Liver (tissue), 9 donors: ENCODE measurements around the gene STEAP2. TPM values are rescaled to one million over a fixed set of nuclear protein-coding genes. Genes with fewer than 3 reads are reported as not detected.

Experiments
- DNase-seq: peaks from one replicate; pipeline ENCODE4 v3.0.0-alpha.2; 2017; ENCODE audit warnings: low spot score
- H3K27ac ChIP-seq, 2 donors: one replicate each; pipeline ENCODE4 v1.7.0; 2013; ENCODE audit warnings: inconsistent platforms in 2 of 2, low read length in 2 of 2, control low read depth in 1 of 2, low read depth in 1 of 2, mild to moderate bottlenecking in 1 of 2
- H3K27me3 ChIP-seq, 4 donors: one replicate each; pipeline versions ENCODE4 v1.6.1 to v1.7.0; 2013; ENCODE audit warnings: low read length in 3 of 4, inconsistent platforms in 1 of 4, mild to moderate bottlenecking in 1 of 4, moderate library complexity in 1 of 4; ENCODE audit not compliant: control insufficient read depth in 4 of 4, insufficient read depth in 4 of 4
- H3K36me3 ChIP-seq, 4 donors: one replicate each; pipeline versions ENCODE4 v1.6.1 to v1.7.0; 2013; ENCODE audit warnings: low read length in 3 of 4, mild to moderate bottlenecking in 3 of 4, low read depth in 1 of 4, moderate library complexity in 1 of 4; ENCODE audit not compliant: control insufficient read depth in 4 of 4, insufficient read depth in 3 of 4
- H3K4me1 ChIP-seq, 4 donors: one replicate each; pipeline versions ENCODE4 v1.6.1 to v1.7.0; 2013; ENCODE audit warnings: low read length in 3 of 4, mild to moderate bottlenecking in 3 of 4, moderate library complexity in 1 of 4; ENCODE audit not compliant: control insufficient read depth in 4 of 4, insufficient read depth in 4 of 4
- H3K4me3 ChIP-seq, 3 donors: one replicate each; pipeline versions ENCODE4 v1.6.1 to v1.7.0; 2013; ENCODE audit warnings: low read length in 3 of 3, control low read depth in 1 of 3, low read depth in 1 of 3, mild to moderate bottlenecking in 1 of 3
- H3K9ac ChIP-seq, 2 donors: one replicate each; pipeline ENCODE4 v1.7.0; 2013; ENCODE audit warnings: low read length in 2 of 2, mild to moderate bottlenecking in 2 of 2, moderate library complexity in 2 of 2, control low read depth in 1 of 2, low read depth in 1 of 2
- H3K9me3 ChIP-seq, 4 donors: one replicate each; pipeline versions ENCODE4 v1.6.1 to v1.7.0; 2013; ENCODE audit warnings: low read length in 3 of 4; ENCODE audit not compliant: control insufficient read depth in 4 of 4
- EGR1 ChIP-seq, 2 donors: IDR thresholded peaks; 2 replicates each; pipeline ENCODE4 v1.6.1; 2016 to 2018; ENCODE audit warnings: antibody characterized with exemption in 2 of 2, low read depth in 2 of 2
- FOXA1 ChIP-seq: IDR thresholded peaks from 2 replicates; pipeline ENCODE4 v1.6.1; 2016; ENCODE audit warnings: antibody characterized with exemption
- FOXA2 ChIP-seq: IDR thresholded peaks from 2 replicates; pipeline ENCODE4 v1.6.1; 2016; ENCODE audit warnings: antibody characterized with exemption
- GABPA ChIP-seq, 2 donors: IDR thresholded peaks in 1 of 2; conservative IDR thresholded peaks in 1 of 2; 2 replicates each; pipeline ENCODE4 v1.6.1; 2016; ENCODE audit warnings: antibody characterized with exemption in 2 of 2, mild to moderate bottlenecking in 1 of 2, moderate library complexity in 1 of 2
- HNF4G ChIP-seq: IDR thresholded peaks from 2 replicates; pipeline ENCODE4 v1.6.1; 2016; ENCODE audit warnings: antibody characterized with exemption
- JUND ChIP-seq, 2 donors: IDR thresholded peaks; 2 replicates each; pipeline ENCODE4 v1.6.1; 2016; ENCODE audit warnings: antibody characterized with exemption in 2 of 2
- NR2F2 ChIP-seq: IDR thresholded peaks from 2 replicates; pipeline ENCODE4 v1.6.1; 2016; ENCODE audit warnings: antibody characterized with exemption
- RAD21 ChIP-seq, 2 donors: IDR thresholded peaks; 2 replicates each; pipeline ENCODE4 v1.6.1; 2016; ENCODE audit warnings: antibody characterized with exemption in 2 of 2, mild to moderate bottlenecking in 2 of 2
- RXRA ChIP-seq, 2 donors: IDR thresholded peaks; 2 replicates each; pipeline ENCODE4 v1.6.1; 2017 to 2018; ENCODE audit warnings: antibody characterized with exemption in 2 of 2, mild to moderate bottlenecking in 1 of 2
- SP1 ChIP-seq: IDR thresholded peaks from 2 replicates; pipeline ENCODE4 v1.6.1; 2018; ENCODE audit warnings: antibody characterized with exemption, mild to moderate bottlenecking
- TAF1 ChIP-seq: conservative IDR thresholded peaks from 2 replicates; pipeline ENCODE4 v1.6.1; 2016; ENCODE audit warnings: antibody characterized with exemption, mild to moderate bottlenecking
- YY1 ChIP-seq: IDR thresholded peaks from 2 replicates; pipeline ENCODE4 v1.6.1; 2016; ENCODE audit warnings: antibody characterized with exemption, mild to moderate bottlenecking
- WGBS: extraction: QIAGEN DNeasy Blood & Tissue Kit; methylation state at CpG from one replicate; pipeline ENCODE4 v1.1.7; 2013; 5-methylcytosine and 5-hydroxymethylcytosine counted together
- polyA plus RNA-seq, 2 donors: library from polyadenylated mRNA; stranded (reverse) in 1 of 2; unstranded in 1 of 2; fragments of 200-250 nt in 1 of 2; fragments of >200 nt in 1 of 2; fragmentation: Nextera tagmentation in 1 of 2; extraction: Ambion mirVana in 1 of 2; gene quantifications; one replicate each; pipeline versions ENCODE4 v1.2.1 to v1.2.3, GENCODE V29; 2013 to 2015
- total RNA-seq, 2 donors: library from RNA; depleted of rRNA; stranded (reverse); fragments of >200 nt; gene quantifications; one replicate each; pipeline ENCODE4 v1.2.3, GENCODE V29; 2014
- TF ChIP-seq, protein P1 (sequence below): IDR thresholded peaks from 2 replicates; pipeline ENCODE4 v1.6.1; 2016; ENCODE audit warnings: antibody characterized with exemption
- TF ChIP-seq, protein P2 (sequence below): fragments of 150-350 bp; IDR thresholded peaks from 2 replicates; pipeline ENCODE4 v1.5.1; 2017; ENCODE audit warnings: improper control_type of control experiment, low read depth, low read length; ENCODE audit not compliant: missing input control
- TF ChIP-seq, protein P3 (sequence below): IDR thresholded peaks from 2 replicates; pipeline ENCODE4 v1.6.1; 2016; ENCODE audit warnings: antibody characterized with exemption, mild to moderate bottlenecking
- TF ChIP-seq, protein P4 (sequence below): IDR thresholded peaks from 2 replicates; pipeline ENCODE4 v1.6.1; 2016; ENCODE audit warnings: antibody characterized with exemption
- TF ChIP-seq, protein P5 (sequence below): IDR thresholded peaks from 2 replicates; pipeline ENCODE4 v1.6.1; 2016; ENCODE audit warnings: antibody characterized with exemption
- donor health status: healthy.
- donor health status: healthy.
- donor health status: healthy.
- donor health status: healthy.
- donor health status: healthy.

The STEAP2 gene
- total and polyA plus RNA-seq, 4 donors: 1.2 to 25.9 (median 5.2) TPM

DNA sequence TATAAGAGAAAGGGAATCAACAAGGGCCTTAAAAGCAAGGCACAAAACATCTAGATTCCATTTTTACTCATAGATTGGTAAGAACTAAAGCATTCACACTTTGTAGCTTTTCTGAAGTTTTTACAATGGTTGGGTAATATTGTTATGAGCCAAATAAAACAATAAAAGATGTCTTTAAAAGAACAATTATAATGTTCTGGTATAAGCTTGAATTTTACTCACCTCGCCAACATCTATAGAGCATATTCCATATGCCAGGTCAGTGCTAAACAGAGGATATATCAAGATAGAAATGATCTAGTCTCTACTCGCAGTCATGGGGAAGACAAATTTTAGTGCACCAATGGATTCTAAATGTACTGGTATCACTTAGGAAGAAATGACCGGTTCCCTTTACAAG lies 45.4 kb upstream of the STEAP2 start:
- H3K9ac ChIP-seq: no peak overlapping the region
- H3K9me3 ChIP-seq: no peaks in the 10 kb centered on the region
- H3K27me3 ChIP-seq: no peaks in the 10 kb centered on the region
- no peak for TF ChIP-seq JUND (IDR thresholded peaks at IDR 0.05)
- TF ChIP-seq, protein P1, sequence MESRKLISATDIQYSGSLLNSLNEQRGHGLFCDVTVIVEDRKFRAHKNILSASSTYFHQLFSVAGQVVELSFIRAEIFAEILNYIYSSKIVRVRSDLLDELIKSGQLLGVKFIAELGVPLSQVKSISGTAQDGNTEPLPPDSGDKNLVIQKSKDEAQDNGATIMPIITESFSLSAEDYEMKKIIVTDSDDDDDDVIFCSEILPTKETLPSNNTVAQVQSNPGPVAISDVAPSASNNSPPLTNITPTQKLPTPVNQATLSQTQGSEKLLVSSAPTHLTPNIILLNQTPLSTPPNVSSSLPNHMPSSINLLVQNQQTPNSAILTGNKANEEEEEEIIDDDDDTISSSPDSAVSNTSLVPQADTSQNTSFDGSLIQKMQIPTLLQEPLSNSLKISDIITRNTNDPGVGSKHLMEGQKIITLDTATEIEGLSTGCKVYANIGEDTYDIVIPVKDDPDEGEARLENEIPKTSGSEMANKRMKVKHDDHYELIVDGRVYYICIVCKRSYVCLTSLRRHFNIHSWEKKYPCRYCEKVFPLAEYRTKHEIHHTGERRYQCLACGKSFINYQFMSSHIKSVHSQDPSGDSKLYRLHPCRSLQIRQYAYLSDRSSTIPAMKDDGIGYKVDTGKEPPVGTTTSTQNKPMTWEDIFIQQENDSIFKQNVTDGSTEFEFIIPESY: no peak
- TF ChIP-seq SP1: no peak
- TF ChIP-seq, protein P2, sequence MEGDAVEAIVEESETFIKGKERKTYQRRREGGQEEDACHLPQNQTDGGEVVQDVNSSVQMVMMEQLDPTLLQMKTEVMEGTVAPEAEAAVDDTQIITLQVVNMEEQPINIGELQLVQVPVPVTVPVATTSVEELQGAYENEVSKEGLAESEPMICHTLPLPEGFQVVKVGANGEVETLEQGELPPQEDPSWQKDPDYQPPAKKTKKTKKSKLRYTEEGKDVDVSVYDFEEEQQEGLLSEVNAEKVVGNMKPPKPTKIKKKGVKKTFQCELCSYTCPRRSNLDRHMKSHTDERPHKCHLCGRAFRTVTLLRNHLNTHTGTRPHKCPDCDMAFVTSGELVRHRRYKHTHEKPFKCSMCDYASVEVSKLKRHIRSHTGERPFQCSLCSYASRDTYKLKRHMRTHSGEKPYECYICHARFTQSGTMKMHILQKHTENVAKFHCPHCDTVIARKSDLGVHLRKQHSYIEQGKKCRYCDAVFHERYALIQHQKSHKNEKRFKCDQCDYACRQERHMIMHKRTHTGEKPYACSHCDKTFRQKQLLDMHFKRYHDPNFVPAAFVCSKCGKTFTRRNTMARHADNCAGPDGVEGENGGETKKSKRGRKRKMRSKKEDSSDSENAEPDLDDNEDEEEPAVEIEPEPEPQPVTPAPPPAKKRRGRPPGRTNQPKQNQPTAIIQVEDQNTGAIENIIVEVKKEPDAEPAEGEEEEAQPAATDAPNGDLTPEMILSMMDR: no peak
- no peak for TF ChIP-seq RXRA (IDR thresholded peaks at IDR 0.05)
- TF ChIP-seq, protein P3, sequence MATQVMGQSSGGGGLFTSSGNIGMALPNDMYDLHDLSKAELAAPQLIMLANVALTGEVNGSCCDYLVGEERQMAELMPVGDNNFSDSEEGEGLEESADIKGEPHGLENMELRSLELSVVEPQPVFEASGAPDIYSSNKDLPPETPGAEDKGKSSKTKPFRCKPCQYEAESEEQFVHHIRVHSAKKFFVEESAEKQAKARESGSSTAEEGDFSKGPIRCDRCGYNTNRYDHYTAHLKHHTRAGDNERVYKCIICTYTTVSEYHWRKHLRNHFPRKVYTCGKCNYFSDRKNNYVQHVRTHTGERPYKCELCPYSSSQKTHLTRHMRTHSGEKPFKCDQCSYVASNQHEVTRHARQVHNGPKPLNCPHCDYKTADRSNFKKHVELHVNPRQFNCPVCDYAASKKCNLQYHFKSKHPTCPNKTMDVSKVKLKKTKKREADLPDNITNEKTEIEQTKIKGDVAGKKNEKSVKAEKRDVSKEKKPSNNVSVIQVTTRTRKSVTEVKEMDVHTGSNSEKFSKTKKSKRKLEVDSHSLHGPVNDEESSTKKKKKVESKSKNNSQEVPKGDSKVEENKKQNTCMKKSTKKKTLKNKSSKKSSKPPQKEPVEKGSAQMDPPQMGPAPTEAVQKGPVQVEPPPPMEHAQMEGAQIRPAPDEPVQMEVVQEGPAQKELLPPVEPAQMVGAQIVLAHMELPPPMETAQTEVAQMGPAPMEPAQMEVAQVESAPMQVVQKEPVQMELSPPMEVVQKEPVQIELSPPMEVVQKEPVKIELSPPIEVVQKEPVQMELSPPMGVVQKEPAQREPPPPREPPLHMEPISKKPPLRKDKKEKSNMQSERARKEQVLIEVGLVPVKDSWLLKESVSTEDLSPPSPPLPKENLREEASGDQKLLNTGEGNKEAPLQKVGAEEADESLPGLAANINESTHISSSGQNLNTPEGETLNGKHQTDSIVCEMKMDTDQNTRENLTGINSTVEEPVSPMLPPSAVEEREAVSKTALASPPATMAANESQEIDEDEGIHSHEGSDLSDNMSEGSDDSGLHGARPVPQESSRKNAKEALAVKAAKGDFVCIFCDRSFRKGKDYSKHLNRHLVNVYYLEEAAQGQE: no peak
- no peak for TF ChIP-seq FOXA2
- no peak for TF ChIP-seq TAF1
- TF ChIP-seq GABPA (IDR thresholded peaks at IDR 0.05 in 1 of 2, conservative IDR thresholded peaks at IDR 0.05 in 1 of 2): no peak
- no peak for TF ChIP-seq EGR1 (IDR thresholded peaks at IDR 0.05; ENCODE audit: low read depth in 2 of 2)
- H3K4me3 ChIP-seq: no peak overlapping the region
- H3K27ac ChIP-seq: no peak overlapping the region
- WGBS: 72% methylated on average over 3 of the region's 3 CpGs
- peaks cover 0 to 4% (median 0%) of the 10 kb centered on the region in 4 donors for H3K36me3 ChIP-seq
- no peaks in the 10 kb centered on the region for H3K4me1 ChIP-seq
- no peak for DNase-seq

DNA sequence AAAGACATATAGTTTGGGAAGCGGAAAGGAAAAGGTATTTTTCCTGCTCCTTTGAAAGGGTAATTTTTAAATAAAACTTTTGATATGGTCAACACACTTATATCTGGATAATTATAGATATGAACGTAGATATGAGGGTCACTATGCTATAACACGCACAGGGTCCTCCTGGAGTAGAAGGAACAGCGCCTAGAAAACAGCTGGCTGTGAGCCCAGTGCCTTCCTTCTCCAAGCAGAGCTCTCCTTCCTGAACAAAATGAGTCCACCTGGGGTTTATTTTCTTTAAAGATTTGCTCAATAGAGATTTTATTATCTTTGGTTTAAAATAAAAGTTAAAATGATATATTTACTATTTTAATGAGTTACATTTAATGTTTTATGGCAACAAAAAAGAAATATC lies 44.2 kb upstream of the STEAP2 start:
- Histone ChIP-seq H3K36me3 (peaks cover 0 to 4% (median 0%) of the 10 kb centered on the region in 4 donors), H3K9me3 (no peaks in the 10 kb centered on the region), H3K9ac (no peak overlapping the region), H3K27me3 (no peaks in the 10 kb centered on the region), H3K4me1 (peaks cover 0 to 3% (median 0%) of the 10 kb centered on the region in 4 donors), H3K27ac (no peak overlapping the region), H3K4me3 (no peak overlapping the region)
- no peak for DNase-seq
- 91% methylated on average over 4 of the region's 4 CpGs for WGBS
- no peak for TF ChIP-seq SP1
- TF ChIP-seq, protein P4, sequence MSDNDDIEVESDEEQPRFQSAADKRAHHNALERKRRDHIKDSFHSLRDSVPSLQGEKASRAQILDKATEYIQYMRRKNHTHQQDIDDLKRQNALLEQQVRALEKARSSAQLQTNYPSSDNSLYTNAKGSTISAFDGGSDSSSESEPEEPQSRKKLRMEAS: no peak
- TF ChIP-seq GABPA (IDR thresholded peaks at IDR 0.05 in 1 of 2, conservative IDR thresholded peaks at IDR 0.05 in 1 of 2): no peak
- no peak for TF ChIP-seq RXRA (IDR thresholded peaks at IDR 0.05)
- TF ChIP-seq NR2F2: no peak
- no peak for TF ChIP-seq YY1
- no peak for TF ChIP-seq JUND (IDR thresholded peaks at IDR 0.05)
- no peak for TF ChIP-seq HNF4G
- TF ChIP-seq, protein P2: no peak
- TF ChIP-seq, protein P5, sequence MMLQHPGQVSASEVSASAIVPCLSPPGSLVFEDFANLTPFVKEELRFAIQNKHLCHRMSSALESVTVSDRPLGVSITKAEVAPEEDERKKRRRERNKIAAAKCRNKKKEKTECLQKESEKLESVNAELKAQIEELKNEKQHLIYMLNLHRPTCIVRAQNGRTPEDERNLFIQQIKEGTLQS: no peak
- TF ChIP-seq, protein P3: no peak
- no peak for TF ChIP-seq FOXA1
- TF ChIP-seq TAF1: no peak
- TF ChIP-seq RAD21 (IDR thresholded peaks at IDR 0.05): no peak
